ENCODE results near the gene CAB39. TPM values are rescaled to one million over a fixed set of nuclear protein-coding genes. Genes with fewer than 3 reads are reported as not detected.

Gene CAB39
- total and polyA plus RNA-seq, 11 donors = 28.6 to 99.2 (median 84.2) TPM

DNA sequence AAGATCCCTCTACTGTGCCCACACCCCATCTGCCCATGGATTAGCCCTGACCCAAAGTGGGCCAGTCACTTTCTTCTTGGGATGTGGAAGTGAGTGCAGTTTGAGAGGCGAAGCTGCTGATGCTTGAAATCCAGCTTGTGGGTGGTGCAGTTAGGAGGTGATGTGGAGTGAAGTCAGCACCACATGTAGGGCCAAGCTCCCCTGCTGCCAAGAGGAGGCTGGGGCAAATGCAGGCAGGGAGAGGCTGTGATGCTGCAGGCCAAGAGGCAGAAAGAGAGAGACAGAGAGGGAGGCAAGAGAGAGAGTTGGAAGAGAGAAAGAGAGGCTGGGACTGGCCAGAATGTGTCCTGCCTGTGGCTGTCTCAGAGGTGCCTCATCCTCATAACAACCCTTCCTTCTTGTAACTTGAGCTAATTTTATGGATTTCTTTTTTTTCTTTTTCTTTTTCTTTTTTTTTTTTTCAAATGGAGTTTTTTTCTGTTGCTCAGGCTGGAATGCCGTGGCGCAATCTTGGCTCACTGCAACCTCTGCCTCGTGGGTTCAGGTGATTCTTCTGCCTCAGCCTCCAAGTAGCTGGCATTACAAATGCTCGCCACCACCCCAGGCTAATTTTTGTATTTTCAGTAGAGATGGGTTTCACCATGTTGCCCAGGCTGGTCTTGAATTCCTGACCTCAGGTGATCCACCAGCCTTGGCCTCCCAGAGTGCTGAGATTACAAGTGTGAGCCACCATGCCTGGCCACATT is 35.3 kb upstream of the CAB39 start:
- ATAC-seq (no peak), DNase-seq (no peak)
- Histone ChIP-seq H3K27me3 (no peaks in the 10 kb centered on the region), H3K9me3 (peaks cover 0 to 14% (median 3%) of the 10 kb centered on the region in 12 donors), H3K4me3 (no peak overlapping the region), H3K27ac (peak overlapping the region in 1 of 12 donors; percentile 71), H3K36me3 (no peaks in the 10 kb centered on the region), H3K4me1 (peaks cover 0 to 28% (median 0%) of the 10 kb centered on the region in 12 donors)
- TF ChIP-seq, protein P1, sequence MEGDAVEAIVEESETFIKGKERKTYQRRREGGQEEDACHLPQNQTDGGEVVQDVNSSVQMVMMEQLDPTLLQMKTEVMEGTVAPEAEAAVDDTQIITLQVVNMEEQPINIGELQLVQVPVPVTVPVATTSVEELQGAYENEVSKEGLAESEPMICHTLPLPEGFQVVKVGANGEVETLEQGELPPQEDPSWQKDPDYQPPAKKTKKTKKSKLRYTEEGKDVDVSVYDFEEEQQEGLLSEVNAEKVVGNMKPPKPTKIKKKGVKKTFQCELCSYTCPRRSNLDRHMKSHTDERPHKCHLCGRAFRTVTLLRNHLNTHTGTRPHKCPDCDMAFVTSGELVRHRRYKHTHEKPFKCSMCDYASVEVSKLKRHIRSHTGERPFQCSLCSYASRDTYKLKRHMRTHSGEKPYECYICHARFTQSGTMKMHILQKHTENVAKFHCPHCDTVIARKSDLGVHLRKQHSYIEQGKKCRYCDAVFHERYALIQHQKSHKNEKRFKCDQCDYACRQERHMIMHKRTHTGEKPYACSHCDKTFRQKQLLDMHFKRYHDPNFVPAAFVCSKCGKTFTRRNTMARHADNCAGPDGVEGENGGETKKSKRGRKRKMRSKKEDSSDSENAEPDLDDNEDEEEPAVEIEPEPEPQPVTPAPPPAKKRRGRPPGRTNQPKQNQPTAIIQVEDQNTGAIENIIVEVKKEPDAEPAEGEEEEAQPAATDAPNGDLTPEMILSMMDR (IDR thresholded peaks at IDR 0.05) = no peak
- no peak for TF ChIP-seq POLR2A (IDR thresholded peaks at IDR 0.05)
- WGBS, 4 donors = 88 to 96% (median 94%) methylated on average over 5 of the region's 5 CpGs
- intact Hi-C loops (cut with DNase I) = no loop called here

DNA sequence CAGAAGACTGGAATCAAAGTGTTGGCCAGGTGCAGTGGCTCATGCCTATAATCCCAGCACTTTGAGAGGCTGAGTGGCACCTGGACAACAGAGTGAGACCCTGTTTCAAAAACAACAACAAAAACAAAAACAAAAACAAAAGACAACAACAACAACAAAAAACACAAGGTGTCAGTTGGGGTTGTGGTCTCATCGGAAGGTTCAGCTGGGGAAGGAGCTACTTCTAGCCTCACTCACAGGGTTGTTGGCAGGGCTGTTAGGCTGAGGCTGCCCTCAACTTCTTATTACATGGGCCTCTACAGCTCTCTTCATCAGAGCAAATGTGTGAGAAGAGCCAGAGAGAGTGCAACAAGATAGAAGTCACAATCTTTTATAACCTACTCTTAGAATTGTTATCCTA is 34.6 kb upstream of the CAB39 start:
- Histone ChIP-seq H3K27me3 (no peaks in the 10 kb centered on the region), H3K36me3 (no peaks in the 10 kb centered on the region), H3K9me3 (peaks cover 0 to 14% (median 3%) of the 10 kb centered on the region in 12 donors), H3K4me3 (no peak overlapping the region), H3K27ac (peak overlapping the region in 1 of 12 donors; percentile 71), H3K4me1 (peaks cover 0 to 28% (median 0%) of the 10 kb centered on the region in 12 donors)
- 92 to 100% (median 98%) methylated on average over 1 of the region's 1 CpG for WGBS, 4 donors
- intact Hi-C loops (cut with DNase I) = no loop called here
- TF ChIP-seq POLR2A (IDR thresholded peaks at IDR 0.05) = no peak
- TF ChIP-seq, protein P1 (IDR thresholded peaks at IDR 0.05) = no peak
- DNase-seq = no peak
- no peak for ATAC-seq

DNA sequence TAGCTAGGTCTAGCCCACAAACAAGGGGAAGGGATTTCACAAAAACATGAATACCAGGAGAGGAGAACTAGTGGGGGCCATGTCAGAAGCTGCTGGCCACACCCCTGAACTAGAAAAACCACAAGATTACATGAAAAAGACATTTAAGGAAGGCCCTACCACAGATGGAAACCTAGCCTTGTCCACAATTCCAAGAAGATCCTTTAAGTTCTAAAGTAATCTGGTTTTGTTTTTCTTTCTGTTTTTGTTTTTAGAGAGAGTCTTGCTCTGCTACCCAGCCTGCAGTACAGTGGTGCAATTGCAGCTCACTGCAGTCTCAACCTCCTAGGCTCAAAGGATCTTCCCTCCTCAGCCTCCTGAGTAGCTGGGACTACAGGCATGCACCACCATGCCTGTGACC is 34.2 kb upstream of the CAB39 start:
- peaks cover 0 to 28% (median 0%) of the 10 kb centered on the region in 12 donors for H3K4me1 ChIP-seq
- intact Hi-C loops (cut with DNase I) = no loop called here
- TF ChIP-seq POLR2A (IDR thresholded peaks at IDR 0.05) = no peak
- TF ChIP-seq, protein P1 (IDR thresholded peaks at IDR 0.05) = no peak
- ATAC-seq = no peak
- DNase-seq = no peak
- H3K9me3 ChIP-seq = peaks cover 0 to 14% (median 3%) of the 10 kb centered on the region in 12 donors
- peak overlapping the region in 1 of 12 donors; percentile 71 for H3K27ac ChIP-seq
- no peak overlapping the region for H3K4me3 ChIP-seq
- H3K36me3 ChIP-seq = no peaks in the 10 kb centered on the region
- no peaks in the 10 kb centered on the region for H3K27me3 ChIP-seq

DNA sequence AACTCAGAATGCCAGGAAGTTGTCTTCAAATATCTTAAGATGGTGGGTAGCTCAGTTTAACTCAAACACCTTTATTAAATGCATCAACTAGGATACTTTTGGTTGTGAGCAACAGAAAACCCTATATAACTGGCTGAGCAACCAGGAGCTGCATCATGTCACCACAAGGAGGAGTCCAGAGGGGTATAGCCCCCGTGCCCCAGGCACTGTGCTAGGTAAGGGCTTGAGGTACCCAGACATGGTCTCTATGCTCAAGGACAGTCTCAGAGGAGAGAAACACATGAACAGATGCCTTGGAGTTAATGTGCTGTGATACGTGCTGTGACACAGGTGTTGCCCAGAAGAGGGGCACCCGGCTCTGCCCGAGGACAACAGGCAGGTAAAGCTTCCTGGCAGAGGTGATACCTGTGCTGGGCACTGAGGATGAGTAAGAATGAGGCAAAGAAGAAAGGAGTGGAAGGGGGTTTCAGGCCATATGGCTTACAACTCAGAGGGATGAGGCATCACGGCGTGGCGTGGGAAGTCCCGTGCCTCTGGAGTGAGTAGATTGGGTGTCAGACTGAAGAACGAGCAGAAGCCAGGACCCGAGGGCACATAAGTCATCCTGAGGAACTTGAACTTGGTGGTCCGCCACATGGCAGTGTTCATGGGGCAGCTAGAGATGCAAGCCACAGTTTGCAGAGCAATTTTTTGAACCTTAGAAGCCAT is 32.0 kb upstream of the CAB39 start:
- Histone ChIP-seq H3K4me3 (no peak overlapping the region), H3K27me3 (no peaks in the 10 kb centered on the region), H3K36me3 (no peaks in the 10 kb centered on the region), H3K4me1 (peaks cover 0 to 36% (median 0%) of the 10 kb centered on the region in 12 donors), H3K27ac (no peak overlapping the region), H3K9me3 (peaks cover 0 to 14% (median 3%) of the 10 kb centered on the region in 12 donors)
- 78 to 84% (median 82%) methylated on average over 11 of the region's 11 CpGs for WGBS, 4 donors
- ATAC-seq = no peak
- no peak for DNase-seq
- TF ChIP-seq, protein P1 (IDR thresholded peaks at IDR 0.05) = no peak
- no peak for TF ChIP-seq POLR2A (IDR thresholded peaks at IDR 0.05)
- intact Hi-C loops (cut with DNase I) = no loop called here
